ENCODE results near the gene SMAD7.

Gene SMAD7

DNA sequence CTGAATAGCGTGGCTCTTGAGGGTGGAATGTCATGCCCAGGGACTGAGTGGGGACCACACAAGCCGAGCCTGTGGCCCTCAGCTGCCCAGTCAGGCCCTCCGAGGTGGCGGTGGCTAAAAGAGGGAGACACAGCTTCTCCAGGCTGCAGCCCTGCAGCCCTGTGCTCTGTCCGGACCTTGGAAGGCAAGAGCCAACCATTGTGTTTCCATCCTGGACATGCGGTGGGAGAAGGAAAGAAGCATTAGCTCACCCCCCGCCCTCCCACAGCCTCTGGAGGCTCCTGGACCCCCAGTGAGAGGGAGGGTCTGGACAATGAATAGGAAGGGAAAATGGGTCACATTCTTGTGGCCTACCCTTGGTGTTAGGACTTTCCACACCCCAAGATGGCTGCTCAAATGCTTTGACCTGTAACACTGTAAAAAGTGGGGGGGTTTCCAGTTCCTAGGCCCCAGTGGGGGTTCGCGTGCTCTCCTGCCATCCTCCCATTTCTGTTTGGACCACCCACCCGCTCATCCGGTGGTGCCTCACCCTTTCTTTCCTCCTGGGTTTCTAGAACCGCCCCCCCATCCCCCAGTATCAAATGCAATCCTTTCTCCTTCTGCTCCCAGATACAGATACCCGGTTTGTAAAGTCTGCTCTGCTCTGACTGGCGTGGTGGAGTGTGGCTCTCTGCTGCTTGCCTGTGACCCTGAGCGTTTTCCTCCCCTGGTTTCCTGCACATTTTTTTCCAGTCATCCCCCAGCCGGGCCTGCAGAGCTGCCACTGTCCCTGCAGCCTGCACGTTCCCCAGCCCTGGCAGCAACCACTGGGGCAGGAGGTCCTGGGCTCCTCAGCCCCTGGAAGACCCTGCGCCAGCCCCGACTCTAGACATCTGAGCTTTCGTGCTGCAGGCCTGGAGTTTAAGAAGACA, 36.3 kb upstream of the SMAD7 start:
- no peak for DNase-seq

DNA sequence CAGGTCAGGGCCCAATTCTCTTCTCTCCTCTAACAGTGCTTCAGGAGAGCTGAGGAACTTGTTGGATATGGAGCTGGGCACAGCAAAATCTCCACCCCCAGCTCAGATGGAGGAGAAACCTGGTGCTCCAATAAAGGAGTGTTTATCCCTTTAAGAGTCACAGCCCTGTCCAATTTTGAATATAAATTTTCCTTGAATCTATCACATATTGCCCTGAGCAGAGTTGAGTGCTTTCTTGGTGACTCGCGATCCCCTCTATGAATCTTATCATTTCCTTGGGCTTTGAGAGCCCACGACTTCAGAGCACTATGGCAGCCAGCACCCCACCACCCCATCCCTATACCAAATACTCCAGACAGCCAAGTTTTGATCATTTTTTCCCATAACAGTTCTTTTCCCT, 34.4 kb upstream of the SMAD7 start:
- DNase-seq = no peak

- peak; percentile 23 for DNase-seq
These were observed 33.1 kb upstream of the SMAD7 start for GRCh38 chr18:48983793-48984437.

DNA sequence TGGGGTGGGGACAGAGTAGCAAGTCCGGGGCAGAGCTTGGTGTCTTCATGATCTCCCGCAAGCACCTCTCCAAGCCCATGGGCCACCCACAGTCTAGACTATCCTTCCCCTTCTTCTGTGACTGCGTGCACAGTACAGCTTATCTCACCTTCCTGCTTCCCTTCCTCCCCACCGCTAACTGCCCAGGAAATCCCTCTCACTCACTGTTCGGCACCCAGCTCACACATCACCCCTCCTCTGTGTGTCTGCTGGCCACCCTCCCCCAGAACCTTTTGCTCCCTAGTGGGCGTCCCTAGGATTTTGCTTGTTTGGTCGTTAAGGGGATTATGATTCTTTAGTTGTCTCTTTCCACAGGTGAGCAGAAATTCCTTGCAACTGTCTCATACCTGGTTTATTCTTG, 31.5 kb upstream of the SMAD7 start:
- no peak for DNase-seq

- DNase-seq = no peak
These were observed 29.5 kb upstream of the SMAD7 start for GRCh38 chr18:48979944-48980890.

GRCh38 chr18:48977914-48978313, 27.1 kb upstream of the SMAD7 start:
- DNase-seq = no peak

DNA sequence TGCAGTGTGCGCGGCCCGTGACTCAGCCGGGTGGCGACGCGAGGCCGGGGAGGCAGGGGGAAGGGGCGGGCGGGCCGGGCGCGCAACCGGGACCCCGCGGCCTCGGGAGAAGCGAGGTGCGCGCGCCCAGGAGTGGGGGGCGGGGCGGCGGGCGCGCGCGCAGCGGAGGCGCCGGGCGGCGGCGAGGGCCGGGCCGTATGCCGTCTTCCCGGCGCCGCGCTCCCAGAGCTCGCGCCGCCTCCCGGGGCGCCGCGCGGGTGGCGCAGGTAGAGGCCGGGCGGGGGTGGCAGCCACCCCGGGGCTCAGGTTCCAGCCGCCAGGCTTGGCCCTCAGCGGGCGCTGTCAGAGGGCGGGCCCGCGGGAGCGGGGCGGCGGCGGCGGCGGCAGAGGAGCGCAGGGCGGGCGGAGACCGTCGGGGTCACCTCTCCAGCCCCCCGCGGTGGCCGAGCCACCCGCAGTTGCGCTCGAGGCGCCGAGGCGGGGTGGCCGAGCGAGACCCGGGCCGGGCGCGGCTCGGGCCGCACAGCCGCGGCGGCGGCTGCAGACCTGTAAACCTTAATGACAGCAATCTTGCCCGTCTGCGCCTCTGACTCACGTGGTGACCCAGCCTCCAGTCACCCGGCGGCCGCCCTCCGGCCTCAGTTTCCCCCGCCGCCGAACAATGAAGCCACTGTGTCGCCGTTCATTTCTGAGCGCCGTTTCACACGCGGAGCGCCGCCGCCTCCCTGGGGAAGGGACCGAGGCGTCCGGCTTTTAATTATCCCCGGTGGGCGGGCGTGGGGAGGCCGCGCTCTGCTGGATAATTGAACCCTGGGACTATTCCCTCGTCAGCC, 25.3 kb upstream of the SMAD7 start:
- DNase-seq = peak; percentile 10

- DNase-seq = peak; percentile 21
These were observed 24.5 kb upstream of the SMAD7 start for GRCh38 chr18:48975120-48975816.

GRCh38 chr18:48974304-48975119, 23.7 kb upstream of the SMAD7 start:
- DNase-seq = no peak

DNA sequence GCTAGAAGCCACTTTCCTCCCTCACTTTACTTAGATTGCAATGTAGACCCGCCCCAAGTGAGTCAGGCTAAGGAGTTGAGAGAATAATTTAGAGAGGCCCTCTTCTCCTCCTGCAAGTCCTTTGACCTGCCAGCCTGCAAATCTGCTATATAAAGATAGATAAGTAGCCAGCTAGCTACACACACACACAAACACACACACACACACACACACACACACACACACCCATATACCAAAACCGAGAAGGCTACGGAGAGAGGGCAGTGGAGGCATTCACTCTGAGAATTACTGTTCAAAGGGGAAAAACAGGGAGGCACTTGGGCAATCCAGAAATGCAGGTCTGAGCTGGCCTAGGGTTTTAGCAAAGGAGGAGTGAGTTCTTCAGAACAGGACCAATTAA, 23.0 kb upstream of the SMAD7 start:
- no peak for DNase-seq

- no peak for DNase-seq
These were observed 17.8 kb upstream of the SMAD7 start for GRCh38 chr18:48968412-48969215.

DNA sequence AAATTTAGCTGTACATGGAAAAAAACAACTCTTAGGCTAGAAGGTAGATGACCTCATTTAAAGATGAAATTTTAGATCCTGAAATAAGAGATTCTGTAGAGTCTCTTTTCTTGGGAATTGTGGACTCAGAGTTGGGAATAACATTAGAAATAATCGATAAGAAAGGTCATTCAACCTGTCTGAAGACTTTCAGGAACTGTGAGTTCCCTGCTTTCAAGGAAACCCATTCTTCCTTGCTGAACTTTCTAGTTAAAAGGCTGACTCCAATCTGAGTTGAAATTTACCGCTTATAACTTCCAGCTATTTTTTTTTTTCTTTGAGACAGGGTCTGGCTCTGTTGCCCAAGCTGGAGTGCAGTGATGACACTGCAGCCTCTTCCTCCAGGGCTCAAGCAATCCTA, 16.8 kb upstream of the SMAD7 start:
- no peak for DNase-seq

GRCh38 chr18:48966523-48966922, 15.8 kb upstream of the SMAD7 start:
- no peak for DNase-seq

GRCh38 chr18:48963586-48964470, 13.1 kb upstream of the SMAD7 start:
- DNase-seq = no peak

DNA sequence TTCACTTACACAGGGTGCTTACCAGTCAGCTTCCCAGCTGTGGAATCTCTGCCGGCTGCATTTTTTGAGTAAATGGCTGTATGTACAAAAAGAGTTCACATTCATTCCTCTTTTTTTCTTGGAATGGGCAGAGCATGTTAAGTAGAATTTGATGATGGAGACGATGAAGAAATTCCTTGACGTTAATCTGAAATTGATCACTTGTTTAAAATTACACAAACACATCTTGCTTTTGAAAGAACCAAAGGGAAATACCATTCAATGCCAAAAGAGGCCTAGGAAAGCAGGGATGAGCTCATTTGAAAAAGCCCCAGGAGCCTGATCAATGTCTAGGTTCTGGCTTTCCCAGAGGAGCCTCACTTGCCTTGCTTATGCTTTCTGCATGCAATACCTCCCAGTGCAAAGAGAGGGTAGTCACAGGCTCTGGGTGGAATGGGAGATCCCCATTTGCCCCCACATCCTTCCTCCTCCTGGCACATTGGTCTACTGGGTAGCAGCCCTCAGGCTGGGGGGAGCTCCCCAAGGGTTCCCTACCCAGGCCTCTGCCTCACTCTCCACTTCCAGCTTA, 12.3 kb upstream of the SMAD7 start:
- no peak for DNase-seq

- no peak for DNase-seq
These were observed 11.7 kb upstream of the SMAD7 start for GRCh38 chr18:48962252-48962993.

DNA sequence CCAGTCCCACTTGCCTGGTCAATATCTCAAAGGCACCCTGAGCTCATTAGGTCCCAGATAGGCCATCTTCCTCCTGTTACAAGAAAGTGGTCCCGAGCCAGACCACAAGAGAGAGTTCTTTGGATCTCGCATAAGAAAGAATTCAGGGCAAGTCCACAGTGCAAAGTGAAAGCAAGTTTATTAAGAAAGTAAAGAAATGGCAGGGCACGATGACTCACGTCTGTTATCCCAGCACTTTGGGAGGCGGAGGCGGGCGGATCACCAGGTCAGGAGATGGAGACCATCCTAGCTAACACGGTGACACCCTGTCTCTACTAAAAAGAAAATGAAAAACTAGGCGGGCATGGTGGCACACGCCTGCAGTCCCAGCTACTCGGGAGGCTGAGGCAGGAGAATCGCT, 10.8 kb upstream of the SMAD7 start:
- DNase-seq = no peak
